Measurements from ENCODE around the gene LEUTX.

GRCh38 chr19:39809368-39809767 is 30.7 kb downstream of the LEUTX start:
- TF ChIP-seq GATA2 (IDR thresholded peaks at IDR 0.05; ENCODE audit: low read depth, low read length) (no peak), GATA3 (IDR thresholded peaks at IDR 0.05; ENCODE audit: low read depth, low read length) (no peak)
